ENCODE measurements around the gene KIF7.

KIF7 gene

DNA sequence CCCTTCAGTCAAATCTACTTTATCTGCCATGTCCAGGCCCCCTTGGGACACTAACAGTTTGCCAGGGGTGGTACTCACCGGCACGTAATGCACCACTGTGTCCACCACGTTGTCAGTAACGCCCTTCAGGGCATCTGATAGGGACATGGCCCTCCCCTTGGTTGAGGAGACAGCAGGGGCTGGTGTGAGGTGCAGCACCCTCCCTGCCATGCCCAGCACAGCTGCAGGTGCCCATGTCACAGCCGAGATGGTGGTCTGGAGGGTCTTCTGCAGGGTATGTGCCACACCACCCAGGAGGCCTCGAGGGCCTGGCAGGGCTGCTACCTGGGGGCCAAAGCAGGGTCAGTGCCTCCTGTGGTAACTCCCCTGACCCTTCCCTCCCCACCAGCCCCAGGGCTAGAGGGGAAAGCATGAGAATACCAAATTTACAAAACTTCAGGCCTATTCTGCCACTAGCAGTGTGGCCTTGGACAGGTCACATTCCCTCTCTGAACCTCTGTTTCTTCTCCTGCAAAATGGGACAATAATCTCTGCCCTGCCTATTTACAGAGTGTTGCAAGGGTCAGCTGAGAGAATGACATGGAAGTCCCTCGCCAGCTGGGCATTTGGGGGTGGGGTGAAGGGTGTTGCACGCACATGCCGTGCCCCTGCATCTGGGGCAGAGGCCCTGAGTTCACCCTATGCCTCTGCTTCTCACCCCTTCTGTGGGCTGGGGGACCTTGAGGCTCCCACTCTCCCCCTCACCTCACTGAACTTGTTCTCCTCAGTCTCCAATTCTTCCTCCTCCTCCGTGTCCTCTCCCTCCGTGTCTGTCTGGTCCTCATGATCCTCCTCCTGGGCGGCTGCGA is 11.8 kb upstream of the KIF7 start:
- H3K9me3 ChIP-seq (ENCODE audit: insufficient read depth, low read length): no peaks in the 10 kb centered on the region
- no peak overlapping the region for H3K4me3 ChIP-seq (ENCODE audit: low read length)
- no peaks in the 10 kb centered on the region for H4K20me1 ChIP-seq (ENCODE audit: insufficient read depth, low read length)
- H3K36me3 ChIP-seq (replicated peaks; ENCODE audit: low read depth, low read length): no peaks in the 10 kb centered on the region
- TF ChIP-seq EZH2phosphoT487 (IDR thresholded peaks at IDR 0.05; ENCODE audit: low read depth): no peak
- TF ChIP-seq, protein P1, sequence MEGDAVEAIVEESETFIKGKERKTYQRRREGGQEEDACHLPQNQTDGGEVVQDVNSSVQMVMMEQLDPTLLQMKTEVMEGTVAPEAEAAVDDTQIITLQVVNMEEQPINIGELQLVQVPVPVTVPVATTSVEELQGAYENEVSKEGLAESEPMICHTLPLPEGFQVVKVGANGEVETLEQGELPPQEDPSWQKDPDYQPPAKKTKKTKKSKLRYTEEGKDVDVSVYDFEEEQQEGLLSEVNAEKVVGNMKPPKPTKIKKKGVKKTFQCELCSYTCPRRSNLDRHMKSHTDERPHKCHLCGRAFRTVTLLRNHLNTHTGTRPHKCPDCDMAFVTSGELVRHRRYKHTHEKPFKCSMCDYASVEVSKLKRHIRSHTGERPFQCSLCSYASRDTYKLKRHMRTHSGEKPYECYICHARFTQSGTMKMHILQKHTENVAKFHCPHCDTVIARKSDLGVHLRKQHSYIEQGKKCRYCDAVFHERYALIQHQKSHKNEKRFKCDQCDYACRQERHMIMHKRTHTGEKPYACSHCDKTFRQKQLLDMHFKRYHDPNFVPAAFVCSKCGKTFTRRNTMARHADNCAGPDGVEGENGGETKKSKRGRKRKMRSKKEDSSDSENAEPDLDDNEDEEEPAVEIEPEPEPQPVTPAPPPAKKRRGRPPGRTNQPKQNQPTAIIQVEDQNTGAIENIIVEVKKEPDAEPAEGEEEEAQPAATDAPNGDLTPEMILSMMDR (IDR thresholded peaks at IDR 0.05; ENCODE audit: low read depth, low read length): no peak
- H3K4me1 ChIP-seq (ENCODE audit: low read length): peaks cover 11% of the 10 kb centered on the region; the same call in 1 of the 2 replicates
- no peak overlapping the region for H3K9ac ChIP-seq (ENCODE audit: low read length)
- no peak overlapping the region for H3K4me2 ChIP-seq (ENCODE audit: low read length)
- no peaks in the 10 kb centered on the region for H3K79me2 ChIP-seq (ENCODE audit: low read length)
- H3K27ac ChIP-seq (ENCODE audit: low read length): no peak overlapping the region
- peaks cover 9% of the 10 kb centered on the region for H3K27me3 ChIP-seq (ENCODE audit: low read depth, low read length)
- H2AFZ ChIP-seq (ENCODE audit: low read depth, low read length): no peak overlapping the region

DNA sequence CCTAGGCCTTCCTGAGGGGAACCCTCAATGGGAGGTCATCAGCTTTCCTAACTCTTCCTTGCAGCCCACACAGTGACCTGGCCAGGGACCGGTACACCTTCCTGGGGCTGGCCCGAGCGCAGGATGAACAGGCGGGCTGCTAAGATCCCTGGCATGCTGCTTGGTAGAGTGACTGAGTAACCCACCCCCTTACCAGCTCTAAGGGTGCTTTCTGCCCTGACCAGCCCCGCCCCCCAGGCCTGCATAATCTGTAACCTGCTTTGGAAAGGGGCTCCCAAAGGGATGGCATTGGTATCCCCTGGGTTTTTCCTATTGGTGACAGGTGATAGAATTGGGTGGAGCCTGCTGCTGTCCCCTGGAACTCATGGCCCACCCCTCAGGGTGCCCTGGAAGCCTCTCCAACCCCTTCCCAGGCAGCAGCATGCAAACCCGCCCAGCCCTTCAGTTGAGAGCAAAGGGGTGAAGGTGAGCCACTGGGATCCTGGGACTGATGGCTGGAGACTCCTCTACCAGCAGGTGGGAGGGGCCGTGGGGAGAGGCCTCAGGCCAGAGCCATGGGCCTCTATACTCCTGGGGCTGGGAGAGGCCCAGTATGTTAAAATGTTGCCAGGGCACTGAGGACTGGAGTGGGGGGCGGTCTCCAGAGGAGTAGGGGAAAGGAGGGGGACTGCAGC is 11.1 kb upstream of the KIF7 start:
- Histone ChIP-seq H4K20me1 (ENCODE audit: insufficient read depth, low read length) (no peaks in the 10 kb centered on the region), H3K4me1 (ENCODE audit: low read length) (peaks cover 11% of the 10 kb centered on the region; the same call in 1 of the 2 replicates), H2AFZ (ENCODE audit: low read depth, low read length) (peak overlapping the region; percentile 34; the same call in 1 of the 2 replicates), H3K36me3 (replicated peaks; ENCODE audit: low read depth, low read length) (no peaks in the 10 kb centered on the region), H3K79me2 (ENCODE audit: low read length) (no peaks in the 10 kb centered on the region), H3K27ac (ENCODE audit: low read length) (no peak overlapping the region), H3K27me3 (ENCODE audit: low read depth, low read length) (peaks cover 9% of the 10 kb centered on the region), H3K4me3 (ENCODE audit: low read length) (peak overlapping the region; percentile 77), H3K4me2 (ENCODE audit: low read length) (peak overlapping the region; percentile 69), H3K9ac (ENCODE audit: low read length) (peak overlapping the region; percentile 44; the same call in 1 of the 2 replicates), H3K9me3 (ENCODE audit: insufficient read depth, low read length) (no peaks in the 10 kb centered on the region)
- TF ChIP-seq, protein P1 (IDR thresholded peaks at IDR 0.05; ENCODE audit: low read depth, low read length): no peak
- TF ChIP-seq EZH2phosphoT487 (IDR thresholded peaks at IDR 0.05; ENCODE audit: low read depth): no peak

DNA sequence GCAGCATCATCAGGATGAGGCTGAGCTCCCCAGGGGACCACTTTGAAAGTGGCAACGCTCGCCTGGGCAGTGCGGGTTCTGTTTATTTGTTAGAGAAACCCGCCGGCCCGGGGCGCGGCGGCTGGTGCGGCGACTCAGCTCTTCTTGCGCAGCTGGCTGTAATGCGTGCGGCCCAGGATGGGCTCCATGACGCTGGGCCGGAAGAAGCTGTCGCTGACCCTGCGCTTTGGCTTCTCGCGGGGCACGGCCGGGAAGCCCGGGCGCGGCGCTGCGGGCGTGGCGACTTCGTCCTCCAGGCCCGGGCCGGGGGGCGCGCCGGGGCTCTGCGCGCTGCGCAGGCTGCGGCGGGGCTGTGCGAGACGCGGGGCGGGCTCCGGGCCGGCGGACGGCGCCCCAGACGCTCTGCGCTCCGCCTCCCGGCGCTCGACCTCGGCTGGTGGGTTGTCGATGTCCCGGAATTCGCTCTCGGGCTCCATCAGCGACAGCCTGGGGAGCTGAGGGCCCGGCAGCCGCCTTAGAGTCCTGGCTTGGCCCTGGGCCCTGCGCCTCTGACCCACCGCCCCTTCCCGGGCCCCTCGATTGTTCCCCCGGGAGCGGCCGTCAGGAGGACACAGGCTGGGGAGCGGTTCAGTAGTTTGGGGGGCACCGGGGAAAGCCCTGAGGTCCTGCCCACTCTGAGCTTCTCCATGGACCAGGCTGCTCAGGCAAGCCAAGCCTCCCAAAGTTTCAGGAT is 10.3 kb upstream of the KIF7 start:
- no peaks in the 10 kb centered on the region for H3K36me3 ChIP-seq (replicated peaks; ENCODE audit: low read depth, low read length)
- H3K4me3 ChIP-seq (ENCODE audit: low read length): peak overlapping the region; percentile 77
- H3K4me1 ChIP-seq (ENCODE audit: low read length): peaks cover 11% of the 10 kb centered on the region; the same call in 1 of the 2 replicates
- H3K27ac ChIP-seq (ENCODE audit: low read length): no peak overlapping the region
- H3K9ac ChIP-seq (ENCODE audit: low read length): peak overlapping the region; percentile 44
- H2AFZ ChIP-seq (ENCODE audit: low read depth, low read length): peak overlapping the region; percentile 44
- H3K9me3 ChIP-seq (ENCODE audit: insufficient read depth, low read length): no peaks in the 10 kb centered on the region
- peaks cover 13% of the 10 kb centered on the region for H3K27me3 ChIP-seq (ENCODE audit: low read depth, low read length)
- TF ChIP-seq, protein P1 (IDR thresholded peaks at IDR 0.05; ENCODE audit: low read depth, low read length): no peak
- TF ChIP-seq EZH2phosphoT487 (IDR thresholded peaks at IDR 0.05; ENCODE audit: low read depth): no peak
- H3K79me2 ChIP-seq (ENCODE audit: low read length): no peaks in the 10 kb centered on the region
- peak overlapping the region; percentile 69 for H3K4me2 ChIP-seq (ENCODE audit: low read length)
- no peaks in the 10 kb centered on the region for H4K20me1 ChIP-seq (ENCODE audit: insufficient read depth, low read length)
